Testis (tissue), 2 donors: ENCODE results near the gene KIF6.

Experiments
- POLR2A ChIP-seq: fragments of 450-650 bp; IDR thresholded peaks from one replicate; pipeline ENCODE4 v1.6.1; 2017; ENCODE audit warnings: antibody characterized with exemption, mild to moderate bottlenecking, moderate library complexity
- TF ChIP-seq, protein P1 (sequence below), 3 experiments: fragments of 450-650 bp in 2 of 3; fragments of 200-600 bp in 1 of 3; sonication (generic) in 1 of 3; IDR thresholded peaks; one replicate each; pipeline ENCODE4 v1.5.1; 2016 to 2019; ENCODE audit warnings: antibody characterized with exemption in 3 of 3, mild to moderate bottlenecking in 2 of 3, moderate library complexity in 1 of 3

DNA sequence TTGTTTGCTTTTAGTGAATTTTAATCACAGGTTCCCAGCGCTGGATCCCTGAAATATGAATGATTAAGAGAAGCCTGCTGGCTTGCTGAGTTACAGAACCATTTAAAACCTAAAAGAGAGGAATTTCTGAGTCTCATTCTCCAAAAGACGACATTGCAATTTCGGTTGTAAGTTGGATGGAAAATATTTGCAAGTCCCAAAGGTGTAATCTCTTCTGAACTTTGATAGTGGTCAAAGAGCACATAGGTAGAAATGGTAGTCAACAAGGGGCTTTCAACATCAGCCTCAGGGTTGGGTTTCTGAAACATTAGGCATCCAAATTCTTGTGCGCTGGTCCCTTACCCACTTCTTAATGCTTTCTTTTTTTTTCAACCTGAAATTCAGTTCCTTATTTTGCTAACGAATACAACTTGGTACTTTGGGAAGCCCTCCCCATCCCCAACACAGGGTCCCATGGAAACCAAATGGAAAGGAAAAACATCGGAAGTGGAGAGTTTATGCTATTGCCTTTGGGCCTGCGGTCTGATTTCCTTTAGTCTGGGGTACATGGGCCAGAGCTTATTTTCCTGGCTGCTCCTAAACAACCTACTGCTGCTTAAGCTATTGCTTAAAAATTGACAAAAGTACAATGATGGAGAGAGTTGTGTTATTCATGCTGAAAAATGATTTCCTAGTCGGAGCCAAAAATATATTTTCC is 285.7 kb downstream of the KIF6 start:
- TF ChIP-seq, protein P1, sequence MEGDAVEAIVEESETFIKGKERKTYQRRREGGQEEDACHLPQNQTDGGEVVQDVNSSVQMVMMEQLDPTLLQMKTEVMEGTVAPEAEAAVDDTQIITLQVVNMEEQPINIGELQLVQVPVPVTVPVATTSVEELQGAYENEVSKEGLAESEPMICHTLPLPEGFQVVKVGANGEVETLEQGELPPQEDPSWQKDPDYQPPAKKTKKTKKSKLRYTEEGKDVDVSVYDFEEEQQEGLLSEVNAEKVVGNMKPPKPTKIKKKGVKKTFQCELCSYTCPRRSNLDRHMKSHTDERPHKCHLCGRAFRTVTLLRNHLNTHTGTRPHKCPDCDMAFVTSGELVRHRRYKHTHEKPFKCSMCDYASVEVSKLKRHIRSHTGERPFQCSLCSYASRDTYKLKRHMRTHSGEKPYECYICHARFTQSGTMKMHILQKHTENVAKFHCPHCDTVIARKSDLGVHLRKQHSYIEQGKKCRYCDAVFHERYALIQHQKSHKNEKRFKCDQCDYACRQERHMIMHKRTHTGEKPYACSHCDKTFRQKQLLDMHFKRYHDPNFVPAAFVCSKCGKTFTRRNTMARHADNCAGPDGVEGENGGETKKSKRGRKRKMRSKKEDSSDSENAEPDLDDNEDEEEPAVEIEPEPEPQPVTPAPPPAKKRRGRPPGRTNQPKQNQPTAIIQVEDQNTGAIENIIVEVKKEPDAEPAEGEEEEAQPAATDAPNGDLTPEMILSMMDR (IDR thresholded peaks at IDR 0.05): no peak
- TF ChIP-seq POLR2A: no peak
